ENCODE data around the gene CD74. TPM values are rescaled to one million over a fixed set of nuclear protein-coding genes. Genes with fewer than 3 reads are reported as not detected.

Gene CD74
- total and polyA plus RNA-seq, 2 of the 13 experiments (the other 11 are each of a cell fraction or from before 2014, with no cell fraction given), result 34.1 to 84.4 TPM

GRCh38 chr5:150449517-150450339, 37.0 kb upstream of the CD74 start, which contains the start of gene RPS14 (continued):
- TF ChIP-seq ZNF841 (CRISPR knock-in tag; IDR thresholded peaks at IDR 0.05; ENCODE audit: borderline replicate concordance) (no peak), ELF3 (CRISPR knock-in tag; IDR thresholded peaks at IDR 0.05) (peak; percentile 91), ELK4 (CRISPR knock-in tag; IDR thresholded peaks at IDR 0.05; ENCODE audit: borderline replicate concordance) (no peak; the same call in 1 of the 2 replicates), ZNF614 (CRISPR knock-in tag; IDR thresholded peaks at IDR 0.05; ENCODE audit: borderline replicate concordance) (peak; percentile 86), ZNF567 (CRISPR knock-in tag; IDR thresholded peaks at IDR 0.05; ENCODE audit: borderline replicate concordance) (0 out of 2 replicates have a peak, but pooled peaks have one; percentile 26), ZNF17 (CRISPR knock-in tag; IDR thresholded peaks at IDR 0.05) (no peak), MTA1 (CRISPR knock-in tag; IDR thresholded peaks at IDR 0.05; ENCODE audit: borderline replicate concordance) (peak; percentile 70; the same call in 1 of the 2 replicates), NR1H2 (CRISPR knock-in tag; IDR thresholded peaks at IDR 0.05; ENCODE audit: borderline replicate concordance, low read depth) (no peak), ZNF552 (CRISPR knock-in tag; IDR thresholded peaks at IDR 0.05; ENCODE audit: borderline replicate concordance) (no peak), ZNF572 (CRISPR knock-in tag; IDR thresholded peaks at IDR 0.05) (no peak), ZNF326 (CRISPR knock-in tag; IDR thresholded peaks at IDR 0.05; ENCODE audit: borderline replicate concordance) (no peak), ZNF329 (CRISPR knock-in tag; IDR thresholded peaks at IDR 0.05; ENCODE audit: low read depth) (no peak), ZNF569 (CRISPR knock-in tag; IDR thresholded peaks at IDR 0.05; ENCODE audit: borderline replicate concordance) (no peak), ATRX (CRISPR knock-in tag; IDR thresholded peaks at IDR 0.05; ENCODE audit: borderline replicate concordance) (no peak), ZNF788 (CRISPR knock-in tag; IDR thresholded peaks at IDR 0.05; ENCODE audit: borderline replicate concordance) (peak; percentile 72; the same call in 1 of the 2 replicates), KLF11 (CRISPR knock-in tag; IDR thresholded peaks at IDR 0.05) (peak; percentile 34; the same call in 1 of the 2 replicates), ZNF761 (CRISPR knock-in tag; conservative IDR thresholded peaks at IDR 0.05) (peak; percentile 47), PHF20 (CRISPR knock-in tag; IDR thresholded peaks at IDR 0.05) (peak; percentile 97), ARHGAP35 (CRISPR knock-in tag; IDR thresholded peaks at IDR 0.05; ENCODE audit: borderline replicate concordance) (no peak), ZSCAN31 (CRISPR knock-in tag; IDR thresholded peaks at IDR 0.05; ENCODE audit: low read depth) (no peak), REST (IDR thresholded peaks at IDR 0.05; ENCODE audit: borderline replicate concordance in 1 of 2, low read depth in 1 of 2, low read length in 2 of 2) (peak in 1 of 2 experiments; percentile 66; a peak in 1 of 4 replicates), ZNF333 (CRISPR knock-in tag; IDR thresholded peaks at IDR 0.05; ENCODE audit: borderline replicate concordance) (peak; percentile 91)
- TF ChIP-seq, protein P1, sequence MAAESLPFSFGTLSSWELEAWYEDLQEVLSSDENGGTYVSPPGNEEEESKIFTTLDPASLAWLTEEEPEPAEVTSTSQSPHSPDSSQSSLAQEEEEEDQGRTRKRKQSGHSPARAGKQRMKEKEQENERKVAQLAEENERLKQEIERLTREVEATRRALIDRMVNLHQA (CRISPR knock-in tag; IDR thresholded peaks at IDR 0.05), result no peak
- TF ChIP-seq, protein P2, sequence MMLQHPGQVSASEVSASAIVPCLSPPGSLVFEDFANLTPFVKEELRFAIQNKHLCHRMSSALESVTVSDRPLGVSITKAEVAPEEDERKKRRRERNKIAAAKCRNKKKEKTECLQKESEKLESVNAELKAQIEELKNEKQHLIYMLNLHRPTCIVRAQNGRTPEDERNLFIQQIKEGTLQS (CRISPR knock-in tag; IDR thresholded peaks at IDR 0.05), result 0 out of 2 replicates have a peak, but pooled peaks have one; percentile 23

Measured in HepG2 (cell line).